GM19467 (cell line): ENCODE results near the gene MBTPS1.

Experiments
- ATAC-seq: cut with Tn5 transposase; IDR thresholded peaks from one replicate; pipeline ENCODE4 v1.9.1; 2021; ENCODE audit warnings: mild to moderate bottlenecking, moderate library complexity; ENCODE audit not compliant: unreplicated experiment

Gene MBTPS1

DNA sequence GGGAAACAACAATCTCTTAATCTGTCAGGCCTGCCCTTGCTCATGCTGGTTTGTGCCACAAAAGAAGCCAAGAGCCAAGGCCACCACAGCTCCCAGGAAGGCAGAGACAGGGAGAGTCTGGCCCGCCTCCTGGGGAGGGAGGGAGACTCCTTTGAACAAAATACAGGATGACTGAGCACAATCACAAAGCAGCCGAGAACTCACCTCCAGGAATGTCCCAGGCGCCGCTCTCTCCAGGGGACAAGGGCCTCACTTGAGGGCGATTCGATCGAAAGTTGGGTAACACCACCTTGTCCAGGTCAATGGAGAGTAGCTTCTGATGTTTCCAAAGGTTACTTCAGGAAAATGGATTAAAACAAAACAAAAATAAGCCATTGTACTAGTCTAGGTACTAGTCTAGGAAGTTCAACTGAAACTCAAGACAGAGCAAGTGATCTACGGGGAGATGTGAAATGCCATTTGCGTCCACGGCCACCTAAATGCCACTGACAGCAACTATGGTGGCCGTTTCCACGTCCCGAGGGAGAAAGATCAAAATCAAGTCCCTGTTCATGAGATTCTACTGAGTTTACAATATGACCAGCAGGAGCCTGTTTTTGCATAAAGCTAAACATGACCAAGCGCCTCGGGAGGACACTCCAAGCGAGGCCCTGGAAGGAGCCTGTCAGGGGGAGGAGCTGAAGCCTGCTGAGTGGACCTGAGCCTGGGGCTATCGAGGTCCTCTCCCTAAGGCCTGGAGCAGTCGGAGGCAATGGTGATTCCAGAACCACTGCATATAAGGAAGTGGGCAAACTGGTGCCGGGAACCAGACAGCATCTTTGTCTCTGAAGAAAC lies 60.7 kb downstream of the MBTPS1 start:
- ATAC-seq = no peak

- ATAC-seq = no peak
Measured at GRCh38 chr16:84055366-84055765, 61.4 kb downstream of the MBTPS1 start.

- no peak for ATAC-seq
Measured at GRCh38 chr16:84054916-84055315, 61.8 kb downstream of the MBTPS1 start.

- no peak for ATAC-seq
Measured at GRCh38 chr16:84054271-84054670, 62.5 kb downstream of the MBTPS1 start.

DNA sequence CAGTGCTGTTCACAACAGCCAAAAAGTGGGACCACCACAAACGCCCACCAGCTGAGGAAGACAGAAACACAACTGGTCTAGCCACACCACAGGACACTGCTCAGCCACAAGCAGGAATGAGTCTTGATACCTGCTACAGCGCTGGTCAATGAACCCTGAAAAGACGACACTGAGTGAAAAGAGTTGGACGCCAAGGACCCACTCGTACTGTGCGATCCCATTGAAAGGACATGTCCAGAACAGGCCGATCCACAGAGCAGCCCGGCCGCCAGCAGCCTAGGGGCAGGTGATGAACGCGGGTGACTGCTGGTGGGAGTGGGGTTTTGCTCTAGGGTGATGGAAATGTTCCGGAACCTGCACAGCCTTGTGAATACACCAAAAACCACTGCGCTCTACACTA lies 63.5 kb downstream of the MBTPS1 start:
- ATAC-seq = no peak

- ATAC-seq = no peak
Measured at GRCh38 chr16:84052071-84052622, 64.6 kb downstream of the MBTPS1 start.

GRCh38 chr16:84050316-84050715 lies 66.4 kb downstream of the MBTPS1 start:
- no peak for ATAC-seq

DNA sequence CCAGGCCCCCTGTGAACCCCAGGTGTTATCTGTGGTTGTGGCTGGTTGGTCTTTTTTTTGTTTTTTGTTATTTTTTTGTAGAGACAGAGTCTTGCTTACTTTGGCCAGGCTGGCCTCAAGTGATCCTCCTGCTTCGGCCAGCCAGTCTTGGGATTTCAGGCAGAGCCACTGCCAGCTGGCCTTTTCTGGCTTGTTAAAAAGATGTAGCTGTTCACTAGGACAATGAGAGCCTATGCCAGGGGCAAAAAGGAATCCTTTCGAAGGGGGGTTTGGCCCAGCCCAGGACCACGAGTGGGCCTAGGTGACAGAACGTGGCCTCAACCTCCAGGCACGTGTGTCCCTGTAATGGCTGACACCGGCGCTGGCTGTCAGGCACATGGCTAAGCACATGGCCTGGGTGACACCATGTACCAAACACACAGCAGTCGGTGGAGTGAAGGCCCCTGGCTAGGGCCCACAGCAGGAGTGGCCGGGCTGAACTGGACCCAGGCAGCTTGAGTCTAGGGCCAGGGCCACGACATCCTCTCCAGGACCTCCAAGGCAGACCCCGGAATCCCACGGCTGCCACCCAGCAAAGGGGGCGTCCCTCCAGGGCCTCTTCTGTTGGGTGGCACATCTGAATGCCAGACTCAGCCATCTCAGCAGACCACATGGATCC lies 67.2 kb downstream of the MBTPS1 start:
- ATAC-seq = no peak

- ATAC-seq = no peak
Measured at GRCh38 chr16:84048871-84049270, 67.9 kb downstream of the MBTPS1 start.

DNA sequence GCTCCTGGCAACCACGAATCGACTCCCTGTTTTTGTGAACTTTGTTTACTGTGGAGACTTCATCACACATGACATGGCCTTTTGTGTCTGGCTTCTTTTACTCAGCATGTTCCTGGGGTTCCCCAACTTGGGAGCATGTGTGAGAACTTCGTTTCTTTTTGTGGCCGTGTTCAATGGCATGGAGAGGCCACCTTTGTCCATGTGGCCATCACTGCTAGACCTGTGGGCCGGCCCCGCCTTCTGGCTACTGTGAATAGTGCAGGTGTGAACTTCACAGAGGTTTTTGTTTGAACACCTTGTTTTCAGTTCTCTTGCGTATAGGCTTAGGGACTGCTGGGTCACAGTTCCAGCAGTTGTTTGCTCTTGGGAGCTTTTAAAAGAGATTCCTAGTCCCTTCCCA lies 68.5 kb downstream of the MBTPS1 start:
- no peak for ATAC-seq

DNA sequence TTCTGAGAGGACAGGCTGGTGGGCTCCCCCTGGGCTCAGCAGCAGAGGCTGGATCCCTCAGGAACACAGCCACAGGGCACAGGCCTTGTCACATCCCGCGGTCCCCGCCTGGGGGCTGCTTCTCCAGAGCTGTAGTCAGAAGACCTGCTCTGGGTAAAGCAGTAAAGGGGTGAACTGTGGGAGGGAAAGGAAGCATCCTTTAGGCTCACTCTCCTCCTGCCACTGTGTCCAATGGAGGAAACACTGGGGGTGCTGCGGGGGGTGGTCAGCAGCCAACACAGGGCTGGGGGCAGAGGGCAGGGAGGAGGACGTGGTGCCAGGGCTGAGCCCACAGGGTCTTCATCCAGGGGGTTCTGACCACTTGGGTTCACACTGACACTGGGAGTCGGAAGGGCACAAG lies 69.1 kb downstream of the MBTPS1 start:
- ATAC-seq = no peak

DNA sequence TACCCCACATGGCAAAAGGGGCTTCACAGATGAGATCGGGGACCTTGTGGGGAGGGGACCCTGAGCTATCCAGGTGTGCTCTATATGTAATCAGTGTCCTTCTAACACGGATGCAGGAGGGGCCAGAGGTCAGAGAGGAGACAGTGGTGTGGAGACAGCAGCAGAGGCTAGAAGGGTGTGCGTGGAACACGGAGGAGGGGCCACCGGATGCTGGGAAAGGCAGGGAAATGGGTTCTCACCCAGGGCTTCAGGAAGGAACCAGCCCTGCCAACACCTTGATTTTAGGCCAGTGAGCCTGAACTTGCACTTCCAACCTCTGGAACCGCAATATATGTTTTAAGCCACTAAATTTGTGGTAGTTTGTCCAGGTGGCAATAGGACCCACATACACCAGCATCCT lies 69.5 kb downstream of the MBTPS1 start:
- no peak for ATAC-seq

GRCh38 chr16:84045818-84046470 lies 70.8 kb downstream of the MBTPS1 start:
- ATAC-seq = no peak

- ATAC-seq = no peak
Measured at GRCh38 chr16:84045001-84045817, 71.5 kb downstream of the MBTPS1 start.

DNA sequence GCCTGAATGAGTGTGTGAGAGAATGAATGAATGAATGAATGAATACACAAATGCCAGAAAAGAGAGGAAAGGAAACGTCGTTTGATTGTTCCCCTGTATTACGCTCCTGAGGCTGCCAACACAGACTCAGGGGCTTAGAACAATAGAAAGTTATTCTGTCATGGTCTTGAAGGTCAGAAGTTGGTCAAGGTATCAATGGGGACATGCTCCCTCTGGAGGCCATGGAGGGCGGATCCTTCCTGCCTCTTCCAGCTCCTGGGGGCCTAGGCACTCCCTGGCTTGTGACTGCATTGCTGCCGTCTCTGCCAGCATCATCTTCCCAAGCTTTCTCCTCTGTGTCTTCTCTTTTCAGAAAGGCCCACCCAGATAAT lies 72.6 kb downstream of the MBTPS1 start:
- no peak for ATAC-seq

DNA sequence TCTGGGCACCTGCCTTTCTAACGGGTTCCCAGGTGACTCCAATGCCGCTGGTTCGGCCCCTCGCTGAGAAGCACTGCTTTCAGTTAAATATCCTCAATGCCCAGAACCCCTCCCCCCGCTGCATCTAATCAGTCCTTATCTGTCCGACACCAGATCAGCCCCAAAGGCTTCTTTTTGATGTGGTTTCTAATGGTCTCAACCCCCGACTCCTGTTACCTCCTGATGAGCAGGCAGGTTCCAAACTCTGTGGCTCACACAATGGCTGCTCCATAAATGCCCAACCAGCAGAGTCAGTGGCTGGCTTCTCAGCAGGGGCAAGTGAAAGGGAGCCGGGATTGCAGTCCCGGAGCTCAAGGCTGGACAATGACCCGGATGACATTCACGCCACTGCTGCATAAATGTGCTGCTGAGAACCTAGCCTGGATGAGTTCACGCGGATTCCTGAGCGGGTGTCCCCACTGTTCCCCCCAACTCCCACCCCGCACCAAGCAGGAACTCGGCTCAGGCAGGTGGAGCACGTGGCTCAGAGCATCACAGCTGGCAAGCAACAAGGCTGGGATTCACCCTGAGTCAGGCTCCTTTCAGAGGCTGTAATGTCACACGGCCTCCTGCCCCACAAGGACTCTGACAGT lies 73.1 kb downstream of the MBTPS1 start:
- ATAC-seq = no peak

GRCh38 chr16:84042879-84043485 lies 73.8 kb downstream of the MBTPS1 start:
- no peak for ATAC-seq

- no peak for ATAC-seq
Measured at GRCh38 chr16:84042308-84042878, 74.3 kb downstream of the MBTPS1 start, which contains the start of gene SLC38A8. Gene SLC38A8 (minus strand): TSS chr16:84042795. CDS start chr16:84042157, 638 bp downstream.

DNA sequence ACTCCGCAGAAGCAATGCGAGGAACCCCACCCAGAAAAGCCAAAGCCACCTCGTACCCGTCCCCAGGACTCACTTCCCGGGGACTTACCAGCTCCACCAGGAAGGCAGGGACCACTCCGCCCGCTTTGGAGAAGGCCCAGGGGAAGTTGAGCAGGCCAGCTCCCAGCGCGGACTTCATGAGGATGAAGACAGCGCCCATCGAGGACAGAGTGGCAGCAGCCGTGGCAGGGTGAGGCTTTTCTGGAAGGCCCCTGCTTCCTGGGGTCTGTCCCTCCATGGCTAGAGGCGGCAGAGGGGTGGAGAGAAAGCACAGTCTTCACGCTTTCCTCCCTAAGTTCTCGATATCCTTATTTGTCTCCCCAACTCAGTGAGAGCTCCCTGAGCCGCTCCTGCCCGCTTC lies 74.9 kb downstream of the MBTPS1 start:
- ATAC-seq = no peak
